ENCODE results near the gene ERGIC3.

- TF ChIP-seq CTCF (IDR thresholded peaks at IDR 0.05) (no peak), POLR2A (IDR thresholded peaks at IDR 0.05) (no peak)
These were observed 24.8 kb upstream of the ERGIC3 start for GRCh38 chr20:35517125-35517524.
